H1 (cell line): Measurements from ENCODE around the gene EVA1C. TPM values are rescaled to one million over a fixed set of nuclear protein-coding genes. Genes with fewer than 3 reads are reported as not detected.

ENCODE experiments used
- CTCF ChIA-PET: fragments of 300-600 bp; sonication (Branson Sonifier 250); formaldehyde crosslinking; loops from one replicate; lab custom pipeline; 2021; ENCODE audit not compliant: partially characterized antibody; lab: Charles Lee
- POLR2A ChIA-PET: fragments of 300-600 bp; sonication (Branson Sonifier 250); formaldehyde crosslinking; loops from one replicate; lab custom pipeline; 2021; ENCODE audit warnings: inconsistent platforms; ENCODE audit not compliant: partially characterized antibody; lab: Charles Lee
- DNase-seq, 2 experiments: peaks; one replicate each; pipeline versions ENCODE4 v3.0.0 to v3.0.0-alpha.2; 2010 to 2022; ENCODE audit warnings: low spot score in 2 of 2, low read depth in 1 of 2, mixed read lengths in 1 of 2
- FAIRE-seq: peaks from 2 replicates; lab custom pipeline; 2011; peaks lifted over from hg19 to GRCh38; lab: Jason Lieb, UNC
- H2AFZ ChIP-seq: 2 replicates; pipeline ENCODE4 v1.8.1; 2012; ENCODE audit warnings: low read length, inconsistent platforms
- H2AK5ac ChIP-seq: 2 replicates; pipeline ENCODE4 v1.6.1; 2013; ENCODE audit warnings: low read depth, low read length
- H2BK120ac ChIP-seq: replicated peaks from 2 replicates; pipeline ENCODE3; 2013; ENCODE audit warnings: low read depth, low read length, inconsistent platforms
- H2BK12ac ChIP-seq: 2 replicates; pipeline ENCODE4 v1.6.1; 2013; ENCODE audit warnings: low read depth, low read length
- H2BK15ac ChIP-seq: 2 replicates; pipeline ENCODE4 v1.6.1; 2013; ENCODE audit warnings: low read length
- H2BK20ac ChIP-seq: 2 replicates; pipeline ENCODE4 v1.6.1; 2013; ENCODE audit warnings: low read length
- H2BK5ac ChIP-seq: 2 replicates; pipeline ENCODE4 v1.6.1; 2013; ENCODE audit warnings: low read depth, low read length
- H3K14ac ChIP-seq: 2 replicates; pipeline ENCODE4 v1.6.1; 2013; ENCODE audit warnings: inconsistent platforms; ENCODE audit not compliant: insufficient read length
- H3K18ac ChIP-seq: 2 replicates; pipeline ENCODE4 v1.6.1; 2013; ENCODE audit warnings: low read length; ENCODE audit errors: extremely low read depth
- H3K23ac ChIP-seq: 2 replicates; pipeline ENCODE4 v1.6.1; 2013; ENCODE audit warnings: inconsistent platforms; ENCODE audit not compliant: insufficient read length
- H3K23me2 ChIP-seq: 2 replicates; pipeline ENCODE4 v1.6.1; 2013; ENCODE audit warnings: low read depth, low read length
- H3K27ac ChIP-seq: 2 replicates; pipeline ENCODE4 v1.6.1; 2011; ENCODE audit warnings: low read depth, low read length, inconsistent platforms
- H3K27me3 ChIP-seq, 4 experiments: replicated peaks in 1 of 4; 1 replicate in 1 of 4; 2 replicates in 3 of 4; pipeline versions ENCODE4 v1.6.1 to v1.8.1; 2011 to 2013; ENCODE audit warnings: low read length in 3 of 4, mild to moderate bottlenecking in 3 of 4, inconsistent platforms in 2 of 4, mixed read lengths in 2 of 4, moderate library complexity in 1 of 4; ENCODE audit not compliant: control insufficient read depth in 3 of 4, insufficient read depth in 3 of 4; ENCODE audit errors: extremely low read depth in 1 of 4
- H3K36me3 ChIP-seq, 4 experiments: 2 replicates each; pipeline versions ENCODE4 v1.6.1 to v1.8.1; 2011 to 2013; ENCODE audit warnings: mild to moderate bottlenecking in 4 of 4, low read length in 3 of 4, moderate library complexity in 2 of 4, control low read depth in 1 of 4, inconsistent platforms in 1 of 4; ENCODE audit not compliant: insufficient read depth in 4 of 4, control insufficient read depth in 2 of 4
- H3K4ac ChIP-seq: replicated peaks from 2 replicates; pipeline ENCODE3; 2013; ENCODE audit warnings: low read length, low read depth, mixed read lengths, inconsistent platforms; ENCODE audit not compliant: insufficient read length
- H3K4me1 ChIP-seq, 4 experiments: replicated peaks in 1 of 4; 1 replicate in 1 of 4; 2 replicates in 3 of 4; pipeline versions ENCODE4 v1.6.1 to v1.8.1; 2011 to 2013; ENCODE audit warnings: low read length in 3 of 4, inconsistent platforms in 2 of 4, mixed read lengths in 1 of 4; ENCODE audit not compliant: insufficient read depth in 4 of 4, control insufficient read depth in 3 of 4
- H3K4me2 ChIP-seq, 2 experiments: 2 replicates each; pipeline versions ENCODE4 v1.6.1 to v1.8.1; 2011 to 2013; ENCODE audit warnings: low read depth in 2 of 2, low read length in 2 of 2, control low read depth in 1 of 2, inconsistent platforms in 1 of 2, mild to moderate bottlenecking in 1 of 2; ENCODE audit not compliant: insufficient read depth in 1 of 2
- H3K4me3 ChIP-seq, 4 experiments: fragments of 200-600, 300-600 bp in 1 of 4; sonication (generic), shearing (Covaris generic), sonication (Bioruptor Twin) in 1 of 4; 2 replicates each; pipeline versions ENCODE4 v1.5.1 to v1.8.1; 2011 to 2016; ENCODE audit warnings: low read length in 4 of 4, low read depth in 3 of 4, control low read depth in 2 of 4, inconsistent platforms in 2 of 4, mild to moderate bottlenecking in 2 of 4, mixed read lengths in 1 of 4, moderate library complexity in 1 of 4; ENCODE audit not compliant: insufficient read depth in 2 of 4; ENCODE audit errors: extremely low read depth in 1 of 4
- H3K56ac ChIP-seq: replicated peaks from 2 replicates; pipeline ENCODE3; 2013; ENCODE audit warnings: low read depth, mild to moderate bottlenecking, mixed read lengths, low read length, inconsistent platforms; ENCODE audit not compliant: insufficient read length
- H3K79me1 ChIP-seq: 2 replicates; pipeline ENCODE4 v1.6.1; 2013; ENCODE audit warnings: low read depth, low read length, control low read depth
- H3K79me2 ChIP-seq, 2 experiments: 2 replicates each; pipeline versions ENCODE4 v1.6.1 to v1.8.1; 2012 to 2013; ENCODE audit warnings: low read length in 2 of 2, mild to moderate bottlenecking in 2 of 2, inconsistent platforms in 1 of 2; ENCODE audit not compliant: insufficient read depth in 2 of 2, control insufficient read depth in 1 of 2
- H3K9ac ChIP-seq, 4 experiments: replicated peaks in 1 of 4; 1 replicate in 1 of 4; 2 replicates in 3 of 4; pipeline versions ENCODE4 v1.6.1 to v1.8.1; 2011 to 2013; ENCODE audit warnings: low read depth in 3 of 4, low read length in 3 of 4, control low read depth in 2 of 4, mild to moderate bottlenecking in 2 of 4, moderate library complexity in 2 of 4, inconsistent platforms in 1 of 4; ENCODE audit errors: extremely low read depth in 1 of 4
- H3K9me3 ChIP-seq, 2 experiments: 2 replicates each; pipeline versions ENCODE4 v1.6.1 to v1.8.1; 2012 to 2013; ENCODE audit warnings: mild to moderate bottlenecking in 2 of 2, moderate library complexity in 2 of 2, control low read depth in 1 of 2, inconsistent platforms in 1 of 2, low read depth in 1 of 2, low read length in 1 of 2, mixed read lengths in 1 of 2; ENCODE audit not compliant: insufficient read depth in 2 of 2
- H4K20me1 ChIP-seq, 2 experiments: replicated peaks in 1 of 2; 2 replicates each; pipeline versions ENCODE3 to v1.8.1; 2011 to 2013; ENCODE audit warnings: inconsistent platforms in 2 of 2, low read length in 2 of 2, mild to moderate bottlenecking in 1 of 2; ENCODE audit not compliant: insufficient read depth in 2 of 2, control insufficient read depth in 1 of 2
- H4K5ac ChIP-seq: 2 replicates; pipeline ENCODE4 v1.6.1; 2013; ENCODE audit warnings: low read length, low read depth, mixed read lengths, inconsistent platforms; ENCODE audit not compliant: insufficient read length
- H4K8ac ChIP-seq: 2 replicates; pipeline ENCODE4 v1.8.0; 2013; ENCODE audit warnings: mild to moderate bottlenecking, moderate library complexity, low read length, inconsistent platforms; ENCODE audit not compliant: insufficient read depth; ENCODE audit errors: extremely low read depth
- H4K91ac ChIP-seq: replicated peaks from 2 replicates; pipeline ENCODE3; 2013; ENCODE audit warnings: low read length, mixed read lengths, inconsistent platforms; ENCODE audit not compliant: insufficient read length
- WGBS, 2 experiments: shearing (Covaris generic) in 1 of 2; methylation state at CpG; one replicate each; pipeline versions ENCODE4 v1.1.6 to v1.1.7; 2013 to 2015; ENCODE audit warnings: low lambda C conversion rate in 2 of 2, mixed read lengths in 2 of 2, inconsistent platforms in 1 of 2, low coverage in 1 of 2, missing lambda C conversion rate in 1 of 2; ENCODE audit not compliant: insufficient replicate concordance in 2 of 2, insufficient coverage in 1 of 2, insufficient read length in 1 of 2; ENCODE audit errors: extremely low coverage in 1 of 2, missing lambda C conversion rate in 1 of 2; 5-methylcytosine and 5-hydroxymethylcytosine counted together
- polyA plus RNA-seq, 7 experiments: library from polyadenylated mRNA; depleted of rRNA in 3 of 7; stranded (reverse) in 5 of 7; unstranded in 2 of 7; fragments of >200 nt in 5 of 7; fragments of 200-250 nt in 2 of 7; gene quantifications; 1 replicate in 5 of 7; 2 replicates in 1 of 7; 4 replicates in 1 of 7; pipeline versions ENCODE4 v1.2.1 to v1.2.3, GENCODE V29; 2011 to 2013; ENCODE audit warnings: missing spikeins in 2 of 7, mixed read lengths in 2 of 7
- total RNA-seq: library from RNA; stranded (reverse); fragmentation: NEBNext Ultra II Directional; extraction: Animal tissue kit (Norgen Biotek cat#: 25700); gene quantifications from 2 replicates; pipeline ENCODE4 v1.2.1, GENCODE V29; 2021

Gene EVA1C
- total and polyA plus RNA-seq, 2 of the 8 experiments (the other 6 are each of a cell fraction or from before 2014, with no cell fraction given) = 2.6 to 3.6 TPM

GRCh38 chr21:32447224-32447623 lies 34.7 kb downstream of the EVA1C start:
- Histone ChIP-seq H2AK5ac (no peak overlapping the region), H4K5ac (no peak overlapping the region), H3K27ac (no peak overlapping the region), H3K56ac (no peak overlapping the region), H3K18ac (no peak overlapping the region), H3K36me3 (no peaks in the 10 kb centered on the region), H3K79me1 (no peaks in the 10 kb centered on the region), H2BK5ac (no peak overlapping the region), H3K9me3 (no peaks in the 10 kb centered on the region), H3K9ac (no peak overlapping the region), H3K4ac (no peak overlapping the region), H3K14ac (no peak overlapping the region), H2BK15ac (no peak overlapping the region), H4K20me1 (no peaks in the 10 kb centered on the region), H4K8ac (no peak overlapping the region), H3K4me1 (no peaks in the 10 kb centered on the region), H3K4me3 (no peak overlapping the region), H3K23me2 (no peaks in the 10 kb centered on the region), H3K23ac (no peak overlapping the region), H3K79me2 (no peaks in the 10 kb centered on the region), H4K91ac (no peak overlapping the region), H2BK20ac (no peak overlapping the region), H2BK12ac (no peak overlapping the region), H2BK120ac (no peak overlapping the region), H2AFZ (no peak overlapping the region), H3K27me3 (no peaks in the 10 kb centered on the region), H3K4me2 (no peak overlapping the region)
- ChIA-PET CTCF (interaction anchor here (0.9 kb wide), 1 partner anchor 16 kb away, joined by 3 read pairs; no protein-coding TSS in a partner anchor), POLR2A (interaction anchor here (0.7 kb wide), 1 partner anchor 160 kb away, joined by 4 read pairs; no protein-coding TSS in a partner anchor)
- FAIRE-seq = no peak
- no peak for DNase-seq
- WGBS, 2 experiments = 90% methylated on average over 5 of the region's 5 CpGs; no CpG with 5 or more reads in 1 of the 2 experiments
